ENCODE data around the gene GATD1.
"Not testable (repeated sequence)": the region's sequence is repeated elsewhere in the genome, so short reads cannot be mapped to it uniquely, and the experiment has no call there.

The GATD1 gene

GRCh38 chr11:734541-734940 lies 42.7 kb downstream of the GATD1 start:
- DNase-seq; intact Hi-C loops (cut with DNase I): not testable (repeated sequence)

DNA sequence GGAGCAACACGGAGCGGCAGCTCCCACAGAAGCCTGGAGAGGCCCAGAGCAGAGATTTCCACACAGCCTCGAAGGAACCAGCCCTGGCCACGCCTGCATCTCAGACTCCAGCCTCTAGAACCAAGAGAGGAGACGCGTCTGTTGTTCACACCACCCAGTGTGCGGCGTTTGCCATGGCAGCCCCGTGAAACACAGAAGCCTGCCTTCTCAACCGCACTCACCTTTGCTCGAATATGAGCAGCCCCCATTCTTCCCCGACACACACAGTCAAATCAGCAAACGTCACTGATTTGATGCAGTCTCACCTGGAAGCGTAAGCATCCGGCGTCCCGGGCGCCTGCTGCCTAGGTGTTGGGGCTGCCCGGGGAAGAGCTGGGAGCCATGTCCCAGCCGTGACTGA lies 44.2 kb downstream of the GATD1 start:
- intact Hi-C loops (cut with DNase I), result no loop called here

DNA sequence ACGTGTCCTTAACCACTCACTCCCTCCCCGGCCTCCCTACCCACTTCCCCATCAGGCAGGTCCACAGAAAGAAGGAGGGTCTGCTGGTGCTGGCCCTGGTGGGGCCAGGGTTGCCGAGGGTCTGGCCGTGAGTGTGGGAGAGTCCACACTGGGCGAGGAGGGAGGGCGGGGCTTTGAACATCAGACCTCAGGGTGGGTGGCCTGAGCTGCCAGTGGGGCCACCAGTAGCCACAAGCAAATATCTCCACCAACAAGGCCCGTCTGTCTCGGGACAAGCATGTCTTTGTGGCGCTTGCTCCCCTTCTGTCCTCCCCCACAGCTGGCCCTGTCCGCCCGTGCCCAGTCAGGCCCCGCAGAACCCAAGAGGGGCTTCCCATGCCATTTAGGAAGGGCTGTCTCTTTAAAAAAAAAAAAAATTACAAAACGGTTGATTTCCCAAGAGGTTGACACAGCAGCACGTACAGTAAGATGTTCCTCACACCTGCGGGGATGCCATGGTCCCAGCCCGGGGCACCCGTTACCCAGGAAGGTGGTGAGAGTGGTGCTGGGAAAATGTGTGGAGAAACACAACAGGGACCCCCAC lies 47.7 kb downstream of the GATD1 start:
- intact Hi-C loops (cut with DNase I), result loop anchor here (5.0 kb wide), 1 partner anchor 33 kb away; no protein-coding TSS in a partner anchor
- DNase-seq, result peak; percentile 72 to 97 (median 85)

More for the DNA sequence above, 44.2 kb downstream of the GATD1 start:
- DNase-seq, result no peak

DNA sequence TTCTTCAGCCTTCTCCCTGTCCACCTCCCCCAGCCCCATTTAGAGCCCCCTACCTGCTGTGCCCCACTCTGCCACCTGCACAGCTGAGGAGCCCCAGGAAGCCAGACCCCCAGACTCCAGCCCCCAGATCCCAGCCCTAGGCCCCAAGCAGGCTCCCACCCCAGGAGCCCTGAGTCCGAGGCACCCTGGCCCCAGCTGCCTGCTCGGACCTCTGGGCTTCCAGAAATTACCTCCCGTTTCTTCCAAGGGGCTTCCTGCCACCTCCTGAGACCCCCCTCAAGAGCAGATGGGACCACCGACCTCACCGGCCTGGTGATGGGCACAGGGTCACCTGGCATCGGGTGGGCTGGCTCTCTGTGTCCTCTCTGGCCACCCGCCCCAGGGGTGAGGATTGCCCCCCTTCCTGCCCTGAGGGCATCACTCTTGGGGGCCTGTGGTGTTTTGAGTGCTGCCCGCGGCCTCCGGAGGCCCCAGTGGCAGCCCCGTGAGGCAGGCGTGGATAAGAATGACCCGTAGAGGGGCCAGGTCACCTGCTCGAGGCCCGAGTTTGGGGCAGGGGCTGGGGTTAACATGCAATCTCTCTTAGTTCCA lies 48.3 kb downstream of the GATD1 start:
- intact Hi-C loops (cut with DNase I), result loop anchor here (5.0 kb wide), 1 partner anchor 33 kb away; no protein-coding TSS in a partner anchor
- no peak for DNase-seq

GRCh38 chr11:727859-728748 lies 49.2 kb downstream of the GATD1 start:
- intact Hi-C loops (cut with DNase I), result loop anchor here (5.0 kb wide), 1 partner anchor 34 kb away; no protein-coding TSS in a partner anchor
- DNase-seq, result peak; percentile 60 to 97 (median 82)

DNA sequence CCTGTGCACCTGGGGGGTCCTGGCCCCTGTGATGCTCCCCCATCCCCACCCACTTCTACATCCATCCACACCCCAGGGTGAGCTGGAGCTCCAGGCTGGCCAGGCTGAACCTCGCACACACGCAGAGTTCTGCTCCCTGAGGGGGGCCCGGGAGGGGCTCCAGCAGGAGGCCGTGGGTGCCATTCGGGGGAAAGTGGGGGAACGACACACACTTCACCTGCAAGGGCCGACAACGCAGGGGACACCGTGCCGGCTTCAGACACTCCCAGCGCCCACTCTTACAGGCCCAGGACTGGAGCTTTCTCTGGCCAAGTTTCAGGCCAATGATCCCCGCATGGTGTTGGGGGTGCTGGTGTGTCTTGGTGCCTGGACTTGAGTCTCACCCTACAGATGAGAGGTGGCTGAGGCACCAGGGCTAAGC lies 50.0 kb downstream of the GATD1 start:
- peak in 2 of 10 donors; percentile 79 to 85 for DNase-seq
- intact Hi-C loops (cut with DNase I), result loop anchor here (5.0 kb wide), 1 partner anchor 35 kb away; no protein-coding TSS in a partner anchor

DNA sequence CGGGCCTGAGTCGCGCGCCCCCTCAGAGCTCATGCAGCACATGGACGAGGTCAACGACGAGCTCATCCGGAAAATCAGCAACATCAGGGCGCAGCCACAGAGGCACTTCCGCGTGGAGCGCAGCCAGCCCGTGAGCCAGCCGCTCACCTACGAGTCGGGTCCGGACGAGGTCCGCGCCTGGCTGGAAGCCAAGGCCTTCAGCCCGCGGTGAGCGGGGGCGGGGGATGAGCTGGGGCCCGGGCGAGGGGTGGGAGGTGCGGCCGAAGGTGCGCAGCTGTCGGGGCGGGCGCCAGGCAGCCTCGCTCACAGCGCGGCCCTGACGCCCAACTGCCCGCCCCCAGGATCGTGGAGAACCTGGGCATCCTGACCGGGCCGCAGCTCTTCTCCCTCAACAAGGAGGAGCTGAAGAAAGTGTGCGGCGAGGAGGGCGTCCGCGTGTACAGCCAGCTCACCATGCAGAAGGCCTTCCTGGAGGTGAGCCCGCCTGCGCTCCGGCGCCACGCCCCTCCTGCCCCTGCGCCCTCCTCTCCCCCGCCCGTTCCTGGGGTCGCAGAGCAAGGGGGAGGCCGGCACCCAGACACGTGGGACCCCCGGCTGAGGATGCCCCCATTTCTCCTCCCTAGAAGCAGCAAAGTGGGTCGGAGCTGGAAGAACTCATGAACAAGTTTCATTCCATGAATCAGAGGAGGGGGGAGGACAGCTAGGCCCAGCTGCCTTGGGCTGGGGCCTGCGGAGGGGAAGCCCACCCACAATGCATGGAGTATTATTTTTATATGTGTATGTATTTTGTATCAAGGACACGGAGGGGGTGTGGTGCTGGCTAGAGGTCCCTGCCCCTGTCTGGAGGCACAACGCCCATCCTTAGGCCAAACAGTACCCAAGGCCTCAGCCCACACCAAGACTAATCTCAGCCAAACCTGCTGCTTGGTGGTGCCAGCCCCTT lies 50.7 kb downstream of the GATD1 start:
- peak in 3 of 10 donors; percentile 65 to 84 (median 82) for DNase-seq
- intact Hi-C loops (cut with DNase I), result loop anchor here (5.0 kb wide), 1 partner anchor 36 kb away; no protein-coding TSS in a partner anchor

GRCh38 chr11:725624-726202 lies 51.6 kb downstream of the GATD1 start:
- intact Hi-C loops (cut with DNase I), result loop anchor here (5.0 kb wide), 1 partner anchor 37 kb away; no protein-coding TSS in a partner anchor

DNA sequence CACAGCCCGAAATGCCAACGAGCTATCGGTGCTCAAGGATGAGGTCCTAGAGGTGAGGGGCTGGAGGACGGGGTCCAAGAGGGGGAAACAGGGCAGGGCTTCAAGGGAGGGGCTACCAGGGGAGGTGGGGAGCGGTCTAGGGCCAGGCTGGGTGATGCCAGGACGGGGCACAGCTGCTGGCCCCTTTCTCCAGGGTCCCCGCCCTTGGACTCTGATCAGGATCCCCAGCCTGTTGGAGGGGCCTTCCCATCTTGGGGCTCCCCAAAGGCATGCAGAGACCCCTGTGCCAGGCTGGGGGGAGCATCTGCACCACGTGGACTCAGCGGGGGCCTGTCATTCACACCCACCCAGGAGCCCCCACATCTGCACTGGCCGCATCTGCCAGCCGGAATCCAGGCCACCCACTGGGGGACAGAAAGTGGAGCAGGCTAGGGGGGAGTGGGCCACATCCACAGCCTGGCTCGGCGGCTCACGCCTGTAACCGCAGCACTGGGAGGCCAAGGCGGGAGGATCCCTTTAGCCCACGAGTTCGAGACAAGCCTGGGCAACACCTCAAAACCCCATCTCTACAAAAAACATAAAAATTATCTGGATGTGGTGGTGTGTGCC lies 52.4 kb downstream of the GATD1 start:
- DNase-seq, result no peak
- intact Hi-C loops (cut with DNase I), result loop anchor here (5.0 kb wide), 2 partner anchors 37 to 168 kb away; no protein-coding TSS in a partner anchor

More at GRCh38 chr11:725624-726202, 51.6 kb downstream of the GATD1 start:
- peak in 2 of 10 donors; percentile 70 to 83 for DNase-seq

GRCh38 chr11:724049-724777 lies 53.1 kb downstream of the GATD1 start:
- peak in 3 of 10 donors; percentile 64 to 78 (median 73) for DNase-seq
- intact Hi-C loops (cut with DNase I), result loop anchor here (5.0 kb wide), 1 partner anchor 167 kb away; no protein-coding TSS in a partner anchor

DNA sequence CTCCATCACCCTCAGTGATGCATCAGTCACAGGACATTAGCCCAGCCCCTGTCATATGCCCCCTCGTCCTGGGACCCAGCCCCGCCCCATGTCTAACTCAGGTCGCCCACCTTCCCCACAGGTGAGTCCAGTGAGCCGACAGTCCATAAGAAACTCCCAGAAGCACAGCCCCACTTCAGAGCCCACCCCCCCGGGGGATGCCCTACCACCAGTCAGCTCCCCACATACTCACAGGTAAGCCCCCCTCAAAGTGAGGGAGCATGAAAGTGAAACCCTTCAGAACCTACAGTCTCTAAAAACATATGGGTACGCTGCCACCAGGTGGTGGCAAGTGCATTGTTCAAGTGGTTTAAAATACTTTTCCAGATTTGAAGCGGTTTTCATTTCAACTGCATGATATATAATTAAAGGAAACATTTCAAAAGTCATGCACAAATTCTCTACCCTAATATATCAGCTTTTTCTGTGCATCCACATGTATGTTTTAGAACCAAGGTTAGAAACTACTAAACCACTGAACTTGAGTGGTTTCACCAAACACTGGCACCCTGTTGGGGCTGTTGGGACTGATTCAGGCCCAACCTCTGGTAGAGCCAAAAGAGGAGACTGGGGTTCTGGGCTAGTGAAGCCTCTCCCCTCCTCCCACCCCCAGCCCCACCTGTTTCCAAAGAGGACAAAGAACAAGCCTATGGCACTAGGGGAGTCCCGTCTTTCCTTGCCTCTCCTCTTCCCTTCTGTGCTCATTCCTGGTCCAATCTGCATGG lies 54.0 kb downstream of the GATD1 start:
- intact Hi-C loops (cut with DNase I), result loop anchor here (1.0 to 5.0 kb wide), 2 partner anchors 60 to 166 kb away; no protein-coding TSS in a partner anchor

GRCh38 chr11:722346-722811 lies 54.9 kb downstream of the GATD1 start:
- intact Hi-C loops (cut with DNase I), result loop anchor here (5.0 kb wide), 1 partner anchor 165 kb away; no protein-coding TSS in a partner anchor
- no peak for DNase-seq

More for the DNA sequence above, 54.0 kb downstream of the GATD1 start:
- DNase-seq, result peak in 4 of 10 donors; percentile 39 to 70 (median 58)

DNA sequence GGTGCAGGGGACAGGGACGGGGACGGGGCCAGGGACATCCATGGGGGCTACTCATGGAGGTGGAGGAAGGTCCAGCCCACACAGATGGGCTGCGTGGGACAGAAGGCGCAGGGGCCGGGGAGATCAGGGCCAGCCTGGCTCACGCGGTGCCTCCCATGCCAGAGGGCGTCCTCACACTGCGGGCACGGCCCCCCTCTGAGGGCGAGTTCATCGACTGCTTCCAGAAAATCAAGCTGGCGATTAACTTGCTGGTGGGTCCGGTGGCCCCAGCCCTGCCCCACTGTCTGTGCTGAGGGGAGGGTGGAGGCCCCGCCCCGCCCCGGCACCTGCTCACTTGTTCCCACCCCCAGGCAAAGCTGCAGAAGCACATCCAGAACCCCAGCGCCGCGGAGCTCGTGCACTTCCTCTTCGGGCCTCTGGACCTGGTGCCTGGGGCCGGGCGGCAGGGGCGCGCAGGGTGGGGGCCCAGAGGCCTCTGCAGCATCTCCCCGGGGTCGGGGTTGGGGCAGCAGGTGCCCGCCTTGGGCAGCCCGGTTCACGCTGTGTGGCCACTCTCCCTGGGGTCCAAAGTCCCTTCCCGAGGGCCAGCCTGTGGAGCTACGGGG lies 55.4 kb downstream of the GATD1 start:
- peak in 3 of 10 donors; percentile 73 to 82 (median 78) for DNase-seq
- intact Hi-C loops (cut with DNase I), result loop anchor here (5.0 kb wide), 1 partner anchor 165 kb away; no protein-coding TSS in a partner anchor

- DNase-seq, result peak in 1 of 10 donors; percentile 62
- intact Hi-C loops (cut with DNase I), result loop anchor here (5.0 kb wide), 1 partner anchor 164 kb away; no protein-coding TSS in a partner anchor
Measured at GRCh38 chr11:721247-721740, 56.0 kb downstream of the GATD1 start.

DNA sequence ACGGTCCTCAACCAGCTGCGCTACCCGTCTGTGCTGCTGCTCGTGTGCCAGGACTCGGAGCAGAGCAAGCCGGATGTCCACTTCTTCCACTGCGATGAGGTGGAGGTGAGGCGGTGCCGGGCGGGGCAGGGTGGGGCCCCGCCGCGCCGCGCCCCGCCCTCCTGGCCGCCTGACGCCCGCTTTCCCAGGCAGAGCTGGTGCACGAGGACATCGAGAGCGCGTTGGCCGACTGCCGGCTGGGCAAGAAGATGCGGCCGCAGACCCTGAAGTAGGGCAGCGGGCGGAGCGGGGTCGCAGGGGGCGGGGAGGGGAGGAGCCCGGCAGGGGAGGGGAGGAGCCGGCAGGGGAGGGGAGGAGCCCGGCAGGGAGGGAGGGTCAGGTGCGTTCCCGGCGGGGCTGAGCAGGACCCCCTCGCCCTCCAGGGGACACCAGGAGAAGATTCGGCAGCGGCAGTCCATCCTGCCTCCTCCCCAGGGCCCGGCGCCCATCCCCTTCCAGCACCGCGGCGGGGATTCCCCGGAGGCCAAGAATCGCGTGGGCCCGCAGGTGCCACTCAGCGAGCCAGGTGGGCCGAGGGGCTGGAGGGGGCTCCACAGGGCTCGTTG lies 56.5 kb downstream of the GATD1 start:
- peak in 1 of 10 donors; percentile 72 for DNase-seq
- intact Hi-C loops (cut with DNase I), result loop anchor here (5.0 kb wide), 1 partner anchor 163 kb away; no protein-coding TSS in a partner anchor

Measured in posterior cingulate gyrus (tissue), 11 donors.